ENCODE results near the gene ZRANB1.

DNA sequence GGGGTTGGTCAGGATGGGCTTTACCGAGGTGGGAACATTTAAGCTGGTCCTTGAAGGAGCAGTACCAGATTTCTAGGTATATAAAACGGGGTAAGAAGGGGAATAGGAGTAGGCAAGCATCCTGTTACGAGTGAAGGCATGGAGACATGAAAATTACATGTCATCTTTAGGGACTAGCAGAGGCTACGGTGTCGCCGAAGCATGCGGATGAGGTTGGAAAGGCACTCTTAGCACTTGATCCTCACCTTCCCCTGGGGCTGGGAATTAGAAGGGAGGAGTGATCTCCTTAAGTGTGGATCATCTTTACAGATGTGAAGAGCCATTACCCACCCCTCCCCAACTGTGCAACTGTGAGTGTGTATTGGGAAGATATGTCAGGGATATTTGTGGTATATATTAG is 13.8 kb upstream of the ZRANB1 start:
- TF ChIP-seq, protein P1, sequence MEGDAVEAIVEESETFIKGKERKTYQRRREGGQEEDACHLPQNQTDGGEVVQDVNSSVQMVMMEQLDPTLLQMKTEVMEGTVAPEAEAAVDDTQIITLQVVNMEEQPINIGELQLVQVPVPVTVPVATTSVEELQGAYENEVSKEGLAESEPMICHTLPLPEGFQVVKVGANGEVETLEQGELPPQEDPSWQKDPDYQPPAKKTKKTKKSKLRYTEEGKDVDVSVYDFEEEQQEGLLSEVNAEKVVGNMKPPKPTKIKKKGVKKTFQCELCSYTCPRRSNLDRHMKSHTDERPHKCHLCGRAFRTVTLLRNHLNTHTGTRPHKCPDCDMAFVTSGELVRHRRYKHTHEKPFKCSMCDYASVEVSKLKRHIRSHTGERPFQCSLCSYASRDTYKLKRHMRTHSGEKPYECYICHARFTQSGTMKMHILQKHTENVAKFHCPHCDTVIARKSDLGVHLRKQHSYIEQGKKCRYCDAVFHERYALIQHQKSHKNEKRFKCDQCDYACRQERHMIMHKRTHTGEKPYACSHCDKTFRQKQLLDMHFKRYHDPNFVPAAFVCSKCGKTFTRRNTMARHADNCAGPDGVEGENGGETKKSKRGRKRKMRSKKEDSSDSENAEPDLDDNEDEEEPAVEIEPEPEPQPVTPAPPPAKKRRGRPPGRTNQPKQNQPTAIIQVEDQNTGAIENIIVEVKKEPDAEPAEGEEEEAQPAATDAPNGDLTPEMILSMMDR (conservative IDR thresholded peaks at IDR 0.05; ENCODE audit: low read depth, low read length), result no peak
- TF ChIP-seq EZH2 (IDR thresholded peaks at IDR 0.05; ENCODE audit: borderline replicate concordance, low read depth, low read length, poor library complexity, severe bottlenecking), result no peak

All from A673 (cell line).